ENCODE results near the gene IDH3A. TPM values are rescaled to one million over a fixed set of nuclear protein-coding genes. Genes with fewer than 3 reads are reported as not detected.

The IDH3A gene
- total RNA-seq, 1 experiment from 2014 or later, result 40.2 TPM

- no peaks in the 10 kb centered on the region for H3K79me1 ChIP-seq (ENCODE audit: insufficient read depth, low read depth, low read length, poor library complexity, severe bottlenecking)
- H3K9me3 ChIP-seq (ENCODE audit: control insufficient read depth, low read depth, low read length), result no peaks in the 10 kb centered on the region
- no peak overlapping the region for H2BK5ac ChIP-seq (ENCODE audit: insufficient read length, low read length)
- TF ChIP-seq CTCF (conservative IDR thresholded peaks at IDR 0.05), result no peak
- peak overlapping the region in 2 of 3 experiments; percentile 56 to 79; a peak in 3 of 7 replicates for H3K27ac Mint-ChIP-seq
- no peak overlapping the region for H2BK15ac ChIP-seq (ENCODE audit: low read depth, low read length)
- no CpG with 5 or more reads among the region's 2 CpGs for WGBS (ENCODE audit: extremely low coverage, insufficient read length, low lambda C conversion rate)
- H3K56ac ChIP-seq (ENCODE audit: insufficient read length, low read depth, low read length), result no peak overlapping the region
- no peak overlapping the region for H3K27ac ChIP-seq (ENCODE audit: insufficient read length, low read depth, low read length)
- no peak overlapping the region for H3K9ac ChIP-seq (ENCODE audit: extremely low read depth, insufficient read length, low read length)
- peaks cover 3% of the 10 kb centered on the region; the same call in 1 of the 2 replicates for H3K4me1 ChIP-seq (ENCODE audit: insufficient read depth, low read length)
- peaks cover 0 to 3% (median 3%) of the 10 kb centered on the region in 3 experiments; a peak in 4 of 7 replicates for H3K36me3 Mint-ChIP-seq (ENCODE audit: insufficient read depth in 1 of 3, low read depth in 3 of 3)
- no peak for DNase-seq
- H3T11ph ChIP-seq (ENCODE audit: low read length), result no peak overlapping the region
- H3K27me3 Mint-ChIP-seq (ENCODE audit: low read depth), result peaks cover 2% of the 10 kb centered on the region; the same call in 1 of the 2 replicates
- H2BK12ac ChIP-seq (ENCODE audit: insufficient read length, low read depth, low read length), result no peak overlapping the region
- H4K20me1 ChIP-seq (ENCODE audit: control insufficient read depth, insufficient read depth, insufficient read length), result no peaks in the 10 kb centered on the region
- H3K18ac ChIP-seq (ENCODE audit: insufficient read length, low read depth, low read length), result no peak overlapping the region
- no peaks in the 10 kb centered on the region; a peak in 1 of 5 replicates for H3K9me3 Mint-ChIP-seq
- H4K5ac ChIP-seq (ENCODE audit: insufficient read length, low read depth, low read length), result no peak overlapping the region
- no peak overlapping the region for H4K91ac ChIP-seq (ENCODE audit: insufficient read length, low read depth, low read length)
- no peak overlapping the region for H3K23ac ChIP-seq (ENCODE audit: insufficient read length, low read depth, low read length)
- no peak overlapping the region for H2BK120ac ChIP-seq (ENCODE audit: low read depth, low read length, poor library complexity, severe bottlenecking)
- peaks cover 6% of the 10 kb centered on the region for H3K23me2 ChIP-seq (ENCODE audit: insufficient read length, low read depth, low read length, poor library complexity, severe bottlenecking)
- no peak overlapping the region for H4K8ac ChIP-seq (replicated peaks; ENCODE audit: insufficient read length, low read depth, low read length)
- H2AK5ac ChIP-seq (ENCODE audit: insufficient read length, low read length), result no peak overlapping the region
- H2AFZ ChIP-seq (ENCODE audit: low read length), result no peak overlapping the region
- no peak overlapping the region for H3K14ac ChIP-seq (ENCODE audit: insufficient read depth, low read length)
- H3K4me3 Mint-ChIP-seq, result peak overlapping the region in 1 of 2 experiments; percentile 50; a peak in 2 of 5 replicates
- no peaks in the 10 kb centered on the region for H3K27me3 ChIP-seq (ENCODE audit: insufficient read depth, low read length)
- H3K4me2 ChIP-seq (ENCODE audit: insufficient read depth, insufficient read length, low read length), result no peak overlapping the region
- H3K4ac ChIP-seq (ENCODE audit: low read depth, low read length), result no peak overlapping the region
- no peaks in the 10 kb centered on the region for H3K79me2 ChIP-seq (ENCODE audit: insufficient read depth, low read length)
- no peak overlapping the region for H2BK20ac ChIP-seq (ENCODE audit: low read depth, low read length, poor library complexity, severe bottlenecking)
- H3K4me1 Mint-ChIP-seq, result peaks cover 22 to 27% of the 10 kb centered on the region in 2 experiments
Measured at GRCh38 chr15:78127882-78128281, 21.3 kb upstream of the IDH3A start.
